Measurements from ENCODE around the gene FOXR1. TPM values are rescaled to one million over a fixed set of nuclear protein-coding genes. Genes with fewer than 3 reads are reported as not detected.

FOXR1 gene
- total RNA-seq, 4 donors from 2014 or later = not detected

DNA sequence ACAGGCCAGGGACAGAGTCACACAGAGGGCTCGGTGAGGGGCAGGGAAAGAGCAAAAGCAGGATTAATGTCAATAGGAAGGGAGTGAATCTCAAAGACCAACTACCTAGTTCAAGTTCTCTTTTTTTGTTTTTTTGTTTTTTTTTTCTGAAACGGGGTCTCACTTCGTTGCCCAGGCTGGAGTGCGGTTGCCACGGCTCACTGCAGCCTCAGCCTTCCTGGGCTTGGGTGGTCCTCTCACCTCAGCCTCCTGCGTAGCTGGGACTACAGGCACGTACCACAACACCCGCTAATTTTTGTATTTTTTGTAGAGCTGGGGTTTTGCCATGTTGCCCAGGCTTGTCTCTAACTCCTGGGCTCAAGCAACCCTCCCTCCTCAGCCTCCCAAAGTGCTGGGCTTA, 36.2 kb upstream of the FOXR1 start:
- Histone ChIP-seq H3K4me1 (peaks cover 0 to 24% (median 0%) of the 10 kb centered on the region in 3 donors), H3K9me3 (no peaks in the 10 kb centered on the region), H3K36me3 (no peaks in the 10 kb centered on the region), H3K27ac (no peak overlapping the region), H3K27me3 (no peaks in the 10 kb centered on the region), H3K4me3 (no peak overlapping the region)
- TF ChIP-seq EP300 (IDR thresholded peaks at IDR 0.05) = no peak
- WGBS, 2 donors (ENCODE audit: low coverage in 1 of 2) = 87 to 89% methylated on average over 7 to 8 of the region's 8 CpGs
- no peak for ATAC-seq

- Histone ChIP-seq H3K4me3 (no peak overlapping the region), H3K9me3 (no peaks in the 10 kb centered on the region), H3K36me3 (no peaks in the 10 kb centered on the region), H3K27me3 (no peaks in the 10 kb centered on the region), H3K27ac (no peak overlapping the region), H3K4me1 (peaks cover 0 to 6% (median 0%) of the 10 kb centered on the region in 3 donors)
- WGBS, 2 donors (ENCODE audit: low coverage in 1 of 2) = 70 to 88% methylated on average over 3 to 6 of the region's 11 CpGs
- TF ChIP-seq POLR2AphosphoS5 (IDR thresholded peaks at IDR 0.05) (no peak), POLR2A (IDR thresholded peaks at IDR 0.05) (no peak), EP300 (IDR thresholded peaks at IDR 0.05) (no peak)
- TF ChIP-seq, protein P1, sequence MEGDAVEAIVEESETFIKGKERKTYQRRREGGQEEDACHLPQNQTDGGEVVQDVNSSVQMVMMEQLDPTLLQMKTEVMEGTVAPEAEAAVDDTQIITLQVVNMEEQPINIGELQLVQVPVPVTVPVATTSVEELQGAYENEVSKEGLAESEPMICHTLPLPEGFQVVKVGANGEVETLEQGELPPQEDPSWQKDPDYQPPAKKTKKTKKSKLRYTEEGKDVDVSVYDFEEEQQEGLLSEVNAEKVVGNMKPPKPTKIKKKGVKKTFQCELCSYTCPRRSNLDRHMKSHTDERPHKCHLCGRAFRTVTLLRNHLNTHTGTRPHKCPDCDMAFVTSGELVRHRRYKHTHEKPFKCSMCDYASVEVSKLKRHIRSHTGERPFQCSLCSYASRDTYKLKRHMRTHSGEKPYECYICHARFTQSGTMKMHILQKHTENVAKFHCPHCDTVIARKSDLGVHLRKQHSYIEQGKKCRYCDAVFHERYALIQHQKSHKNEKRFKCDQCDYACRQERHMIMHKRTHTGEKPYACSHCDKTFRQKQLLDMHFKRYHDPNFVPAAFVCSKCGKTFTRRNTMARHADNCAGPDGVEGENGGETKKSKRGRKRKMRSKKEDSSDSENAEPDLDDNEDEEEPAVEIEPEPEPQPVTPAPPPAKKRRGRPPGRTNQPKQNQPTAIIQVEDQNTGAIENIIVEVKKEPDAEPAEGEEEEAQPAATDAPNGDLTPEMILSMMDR (IDR thresholded peaks at IDR 0.05) = no peak
- no peak for ATAC-seq
Measured at GRCh38 chr11:118938491-118939403, 32.8 kb upstream of the FOXR1 start.

GRCh38 chr11:118939404-118939915, 32.1 kb upstream of the FOXR1 start:
- TF ChIP-seq POLR2AphosphoS5 (IDR thresholded peaks at IDR 0.05) (no peak), EP300 (IDR thresholded peaks at IDR 0.05) (no peak), POLR2A (IDR thresholded peaks at IDR 0.05) (no peak)
- TF ChIP-seq, protein P1 (IDR thresholded peaks at IDR 0.05) = no peak
- no peak overlapping the region for H3K4me3 ChIP-seq
- no peak for ATAC-seq
- 62 to 88% methylated on average over 6 of the region's 8 CpGs for WGBS, 2 donors (ENCODE audit: low coverage in 1 of 2)
- no peaks in the 10 kb centered on the region for H3K4me1 ChIP-seq
- H3K27ac ChIP-seq = no peak overlapping the region
- H3K27me3 ChIP-seq = peaks cover 4% of the 10 kb centered on the region
- no peaks in the 10 kb centered on the region for H3K36me3 ChIP-seq
- no peaks in the 10 kb centered on the region for H3K9me3 ChIP-seq

DNA sequence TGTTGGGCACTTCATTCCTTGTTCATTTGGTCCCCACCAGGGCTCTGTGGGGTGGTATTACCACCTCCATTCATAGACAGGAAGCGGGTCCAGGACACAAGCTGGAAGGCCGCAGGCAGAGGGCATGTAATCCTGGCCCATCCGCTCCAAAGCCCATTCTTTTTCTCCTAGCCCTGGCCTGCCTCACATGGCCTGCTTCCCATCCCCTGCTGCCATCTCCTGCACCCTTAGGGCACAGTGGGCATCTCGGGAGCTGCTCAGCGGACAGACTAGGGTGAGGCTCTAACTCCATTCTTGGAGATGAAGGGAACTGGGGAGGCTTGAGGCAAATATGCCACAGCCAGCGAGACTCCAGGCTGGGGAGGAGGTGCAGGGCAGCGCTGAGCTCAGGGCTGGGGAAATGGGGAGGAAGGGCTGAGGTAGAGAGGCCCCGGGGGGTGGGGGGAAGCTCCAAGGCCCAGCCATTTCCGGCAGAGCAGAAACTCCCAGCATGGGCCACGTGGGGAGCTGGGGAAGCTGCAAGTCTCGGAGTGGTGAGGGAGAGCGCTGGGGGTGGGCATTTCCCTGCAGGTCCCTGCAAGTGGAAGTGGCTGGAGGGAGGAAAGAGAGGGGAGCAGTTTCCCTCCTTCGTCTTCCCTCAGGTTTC, 31.5 kb upstream of the FOXR1 start:
- ATAC-seq = no peak
- H3K9me3 ChIP-seq = no peaks in the 10 kb centered on the region
- 36 to 80% methylated on average over 1 to 7 of the region's 13 CpGs for WGBS, 2 donors (ENCODE audit: low coverage in 1 of 2)
- H3K27me3 ChIP-seq = peaks cover 8% of the 10 kb centered on the region
- TF ChIP-seq EP300 (IDR thresholded peaks at IDR 0.05) (no peak), POLR2AphosphoS5 (IDR thresholded peaks at IDR 0.05) (no peak), POLR2A (IDR thresholded peaks at IDR 0.05) (no peak)
- TF ChIP-seq, protein P1 (IDR thresholded peaks at IDR 0.05) = no peak
- no peak overlapping the region for H3K27ac ChIP-seq
- no peak overlapping the region for H3K4me3 ChIP-seq
- H3K36me3 ChIP-seq = no peaks in the 10 kb centered on the region
- H3K4me1 ChIP-seq = no peaks in the 10 kb centered on the region

GRCh38 chr11:118947091-118947490, 24.5 kb upstream of the FOXR1 start:
- TF ChIP-seq, protein P1 (IDR thresholded peaks at IDR 0.05) = no peak
- TF ChIP-seq POLR2AphosphoS5 (IDR thresholded peaks at IDR 0.05) (no peak), EP300 (IDR thresholded peaks at IDR 0.05) (no peak), POLR2A (IDR thresholded peaks at IDR 0.05) (no peak)
- WGBS, 2 donors (ENCODE audit: low coverage in 1 of 2) = 21 to 33% methylated on average over 2 of the region's 2 CpGs
- H3K36me3 ChIP-seq = no peaks in the 10 kb centered on the region
- no peaks in the 10 kb centered on the region for H3K4me1 ChIP-seq
- H3K27me3 ChIP-seq = peaks cover 8% of the 10 kb centered on the region
- H3K27ac ChIP-seq = no peak overlapping the region
- H3K9me3 ChIP-seq = no peaks in the 10 kb centered on the region
- ATAC-seq = no peak
- H3K4me3 ChIP-seq = no peak overlapping the region
